ENCODE results near the gene FBLN2. TPM values are rescaled to one million over a fixed set of nuclear protein-coding genes. Genes with fewer than 3 reads are reported as not detected.

Gene FBLN2
- polyA plus RNA-seq, 1 of the 3 experiments (the other 2 are of a cell fraction): 5.2 TPM

DNA sequence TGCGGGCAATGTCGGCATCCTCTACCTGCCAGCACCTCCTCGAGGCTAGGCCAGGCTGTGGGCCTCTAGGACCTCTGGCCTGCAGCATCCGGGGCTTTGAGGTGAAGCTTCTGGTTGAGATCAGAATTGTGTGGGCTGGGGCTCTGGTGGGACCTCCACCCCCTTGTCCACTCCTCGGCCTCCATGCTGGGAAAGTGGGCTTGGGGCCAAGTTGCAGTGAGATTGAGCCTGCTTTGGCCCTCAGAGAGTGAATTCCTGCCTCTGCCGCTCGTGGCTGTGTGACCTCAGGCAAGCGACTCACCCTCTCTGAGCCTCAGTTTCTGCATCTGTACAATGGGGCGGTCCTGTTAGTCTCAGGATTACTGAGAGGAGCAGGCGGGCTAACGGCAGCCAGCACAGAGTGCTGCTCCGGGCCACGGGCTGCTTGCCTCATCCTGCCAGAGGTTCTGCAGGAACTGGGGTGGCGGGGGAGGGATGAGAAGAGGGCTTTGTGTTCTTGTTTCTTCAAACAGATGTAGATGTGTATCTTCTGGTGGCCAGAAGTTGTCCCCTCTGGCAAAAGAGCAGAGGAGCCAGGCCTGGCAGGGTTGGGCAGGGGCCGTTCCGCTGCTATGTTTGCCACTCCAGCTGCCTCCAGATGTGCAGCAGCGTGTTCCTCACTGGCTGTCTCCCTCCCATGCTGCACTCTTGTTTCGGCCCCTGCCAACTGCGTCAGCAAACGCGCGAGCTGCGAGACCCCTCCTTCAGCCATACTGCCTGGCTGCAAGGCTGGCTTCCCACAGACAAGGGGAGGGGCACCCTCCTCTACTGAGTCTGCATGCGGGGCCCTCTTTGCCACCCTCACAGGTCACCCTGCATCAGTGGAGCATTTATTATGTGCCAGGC, 33.7 kb downstream of the FBLN2 start (continued):
- no peak for TF ChIP-seq ZBTB33 (IDR thresholded peaks at IDR 0.05; ENCODE audit: borderline replicate concordance, low read depth)
- TF ChIP-seq RXRA (IDR thresholded peaks at IDR 0.05; ENCODE audit: borderline replicate concordance, low read depth): no peak

DNA sequence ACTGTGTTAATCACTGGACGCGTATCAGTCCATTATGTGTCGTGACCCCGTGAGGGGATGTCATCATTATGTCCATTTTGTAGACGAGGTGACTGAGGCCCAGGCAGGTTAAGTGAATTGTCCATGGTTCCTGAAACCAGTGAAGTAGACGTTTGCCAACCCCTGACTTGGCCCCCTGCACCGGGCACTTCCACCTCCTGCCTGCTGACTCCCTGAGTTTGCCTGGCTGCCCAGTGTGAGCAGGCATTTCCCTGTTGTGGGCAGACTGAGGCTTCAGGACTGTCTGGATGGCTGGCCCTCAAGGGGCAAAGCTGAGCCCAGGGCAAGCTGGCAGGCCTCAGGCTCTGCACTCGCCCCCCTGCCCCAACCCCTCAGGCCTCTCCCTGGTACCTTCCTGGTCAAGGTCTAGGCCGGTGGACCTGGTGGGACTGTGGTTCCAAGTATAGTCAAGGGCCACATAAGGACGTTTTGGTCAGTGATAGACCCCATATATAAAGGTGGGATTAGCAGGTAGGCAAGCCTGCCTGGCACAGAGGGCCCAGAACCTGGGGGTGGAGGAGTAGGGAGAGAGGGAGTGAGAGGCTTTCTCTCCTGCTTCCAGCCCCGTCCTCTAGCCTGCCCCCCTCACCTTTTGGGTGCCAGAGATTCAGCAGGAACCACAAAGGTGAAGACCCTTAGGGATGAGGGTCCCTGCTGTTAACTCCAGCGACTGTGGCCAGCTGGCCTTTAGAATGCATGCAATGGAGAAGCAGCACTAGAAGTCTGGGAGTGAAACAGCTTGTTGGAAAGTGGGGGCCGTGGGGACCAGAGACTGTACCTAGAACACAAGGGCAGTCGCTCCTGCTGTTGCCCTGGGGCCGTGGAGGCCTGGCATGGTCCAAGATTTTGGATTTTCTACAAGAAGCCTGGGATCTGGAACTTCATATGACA, 34.6 kb downstream of the FBLN2 start:
- Histone ChIP-seq H3K9me3 (no peaks in the 10 kb centered on the region), H3K4me3 (ENCODE audit: low read depth in 2 of 2, low read length in 1 of 2) (no peak overlapping the region), H2AFZ (ENCODE audit: low read depth) (no peak overlapping the region), H3K27me3 (ENCODE audit: insufficient read depth) (no peaks in the 10 kb centered on the region), H3K27ac (ENCODE audit: low read depth in 2 of 2, low read length in 1 of 2) (no peak overlapping the region; a peak in 1 of 4 replicates), H4K20me1 (ENCODE audit: insufficient read depth) (no peaks in the 10 kb centered on the region), H3K79me2 (ENCODE audit: insufficient read depth) (no peaks in the 10 kb centered on the region), H3K4me2 (no peak overlapping the region), H3K36me3 (replicated peaks in 1 of 2; ENCODE audit: control insufficient read depth in 1 of 2, insufficient read depth in 2 of 2, low read length in 1 of 2) (no peaks in the 10 kb centered on the region), H3F3A (replicated peaks; ENCODE audit: insufficient read depth) (no peaks in the 10 kb centered on the region), H3K4me1 (ENCODE audit: control insufficient read depth in 1 of 2, insufficient read depth in 2 of 2, low read depth in 1 of 2, low read length in 1 of 2) (peaks cover 0 to 37% of the 10 kb centered on the region in 2 experiments; a peak in 1 of 4 replicates), H3K9me2 (no peaks in the 10 kb centered on the region), H3K9ac (no peak overlapping the region)
- DNase-seq: no peak
- 59% methylated on average over 13 of the region's 15 CpGs for WGBS (ENCODE audit: low lambda C conversion rate)
- POLR2A ChIA-PET: interaction anchor here (1.7 kb wide), 1 partner anchor 8 kb away, joined by 6 read pairs; no protein-coding TSS in a partner anchor
- CTCF ChIA-PET: interaction anchor here (0.8 to 2.0 kb wide), 9 partner anchors 55 to 297 kb away, joined by 3 to 14 read pairs (median 4); no protein-coding TSS in a partner anchor
- no peak for TF ChIP-seq TEAD4 (IDR thresholded peaks at IDR 0.05; ENCODE audit: borderline replicate concordance, insufficient read depth)
- TF ChIP-seq CHD2 (IDR thresholded peaks at IDR 0.05; ENCODE audit: low read length, partially characterized antibody): no peak
- no peak for TF ChIP-seq NRF1 (IDR thresholded peaks at IDR 0.05; ENCODE audit: low read depth, low read length)
- no peak for TF ChIP-seq RCOR1 (IDR thresholded peaks at IDR 0.05; ENCODE audit: low read length)
- no peak for TF ChIP-seq GATA2 (CRISPR knock-in tag; IDR thresholded peaks at IDR 0.05)
- no peak for TF ChIP-seq FOXM1 (IDR thresholded peaks at IDR 0.05; ENCODE audit: low read depth)
- no peak for TF ChIP-seq ELF1 (IDR thresholded peaks at IDR 0.05)
- TF ChIP-seq, protein P1, sequence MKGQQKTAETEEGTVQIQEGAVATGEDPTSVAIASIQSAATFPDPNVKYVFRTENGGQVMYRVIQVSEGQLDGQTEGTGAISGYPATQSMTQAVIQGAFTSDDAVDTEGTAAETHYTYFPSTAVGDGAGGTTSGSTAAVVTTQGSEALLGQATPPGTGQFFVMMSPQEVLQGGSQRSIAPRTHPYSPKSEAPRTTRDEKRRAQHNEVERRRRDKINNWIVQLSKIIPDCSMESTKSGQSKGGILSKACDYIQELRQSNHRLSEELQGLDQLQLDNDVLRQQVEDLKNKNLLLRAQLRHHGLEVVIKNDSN (IDR thresholded peaks at IDR 0.05; ENCODE audit: borderline replicate concordance, low read depth): no peak
- TF ChIP-seq ZBTB33 (IDR thresholded peaks at IDR 0.05; ENCODE audit: borderline replicate concordance, low read depth): no peak
- TF ChIP-seq EP300 (IDR thresholded peaks at IDR 0.05; ENCODE audit: borderline replicate concordance in 1 of 2, low read depth in 1 of 2, low read length in 1 of 2): no peak
- TF ChIP-seq USF2 (IDR thresholded peaks at IDR 0.05; ENCODE audit: borderline replicate concordance, low read depth, low read length): no peak
- TF ChIP-seq MEF2A (IDR thresholded peaks at IDR 0.05; ENCODE audit: borderline replicate concordance, low read depth): no peak
- no peak for TF ChIP-seq SMC3 (IDR thresholded peaks at IDR 0.05; ENCODE audit: low read depth, low read length)
- TF ChIP-seq RXRA (IDR thresholded peaks at IDR 0.05; ENCODE audit: borderline replicate concordance, low read depth): no peak
- TF ChIP-seq SIN3A (IDR thresholded peaks at IDR 0.05; ENCODE audit: borderline replicate concordance, low read depth, low read length): no peak
- TF ChIP-seq GABPA (IDR thresholded peaks at IDR 0.05; ENCODE audit: low read depth): no peak
- no peak for TF ChIP-seq YY1 (IDR thresholded peaks at IDR 0.05; ENCODE audit: low read depth)
- no peak for TF ChIP-seq CTCF (IDR thresholded peaks at IDR 0.05)

Measured in SK-N-SH (cell line).